Measurements from ENCODE around the gene IFNGR2. TPM values are rescaled to one million over a fixed set of nuclear protein-coding genes. Genes with fewer than 3 reads are reported as not detected.
A peak's percentile ranks its signal among the peaks of the same experiment; 100 is the strongest.
"Not testable (repeated sequence)": the region's sequence is repeated elsewhere in the genome, so short reads cannot be mapped to it uniquely, and the experiment has no call there.

IFNGR2 gene
- total RNA-seq, 1 donor from 2014 or later, result 34.6 TPM

GRCh38 chr21:33401630-33401992, 1.6 kb upstream of the IFNGR2 start:
- Histone ChIP-seq H3K9me3 (replicated peaks) (no peaks in the 10 kb centered on the region), H3K27ac (replicated peaks) (peak overlapping the region; percentile 95), H3K4me1 (peaks cover 43% of the 10 kb centered on the region), H3K36me3 (no peaks in the 10 kb centered on the region), H3K27me3 (ENCODE audit: low read depth) (no peaks in the 10 kb centered on the region), H3K4me3 (peak overlapping the region; percentile 96)
- intact Hi-C loops (cut with micrococcal nuclease), result no loop called here
- DNase-seq, result no peak
- no peak for TF ChIP-seq CTCF (IDR thresholded peaks at IDR 0.05; ENCODE audit: borderline replicate concordance)

- Histone ChIP-seq H3K4me1 (peaks cover 43% of the 10 kb centered on the region), H3K27me3 (ENCODE audit: low read depth) (no peaks in the 10 kb centered on the region), H3K9me3 (replicated peaks) (no peaks in the 10 kb centered on the region), H3K27ac (replicated peaks) (peak overlapping the region; percentile 95), H3K4me3 (peak overlapping the region; percentile 96), H3K36me3 (no peaks in the 10 kb centered on the region)
- TF ChIP-seq CTCF (IDR thresholded peaks at IDR 0.05; ENCODE audit: borderline replicate concordance), result no peak
- intact Hi-C loops (cut with micrococcal nuclease), result no loop called here
- peak; percentile 65 for DNase-seq
Measured at GRCh38 chr21:33402001-33402979, 923 bp upstream of the IFNGR2 start.

GRCh38 chr21:33403786-33404585, 773 bp downstream of the IFNGR2 start:
- no peaks in the 10 kb centered on the region for H3K36me3 ChIP-seq
- H3K9me3 ChIP-seq (replicated peaks), result no peaks in the 10 kb centered on the region
- intact Hi-C loops (cut with micrococcal nuclease), result no loop called here
- peaks cover 47% of the 10 kb centered on the region for H3K4me1 ChIP-seq
- peak overlapping the region; percentile 95 for H3K27ac ChIP-seq (replicated peaks)
- peak; percentile 64 for DNase-seq
- no peaks in the 10 kb centered on the region for H3K27me3 ChIP-seq (ENCODE audit: low read depth)
- peak; percentile 23 for TF ChIP-seq CTCF (IDR thresholded peaks at IDR 0.05; ENCODE audit: borderline replicate concordance)
- H3K4me3 ChIP-seq, result peak overlapping the region; percentile 96

- no peak for TF ChIP-seq CTCF (IDR thresholded peaks at IDR 0.05; ENCODE audit: borderline replicate concordance)
- Histone ChIP-seq H3K9me3 (replicated peaks) (no peaks in the 10 kb centered on the region), H3K27me3 (ENCODE audit: low read depth) (no peaks in the 10 kb centered on the region), H3K27ac (replicated peaks) (peak overlapping the region; percentile 12), H3K4me3 (no peak overlapping the region), H3K36me3 (no peaks in the 10 kb centered on the region), H3K4me1 (peaks cover 57% of the 10 kb centered on the region)
- no peak for DNase-seq
- intact Hi-C loops (cut with micrococcal nuclease), result no loop called here
Measured at GRCh38 chr21:33406493-33406892, 3.3 kb downstream of the IFNGR2 start.

GRCh38 chr21:33411949-33412430, 8.8 kb downstream of the IFNGR2 start:
- no peak overlapping the region for H3K4me3 ChIP-seq
- no peaks in the 10 kb centered on the region for H3K9me3 ChIP-seq (replicated peaks)
- no peak for TF ChIP-seq CTCF (IDR thresholded peaks at IDR 0.05; ENCODE audit: borderline replicate concordance)
- intact Hi-C loops (cut with micrococcal nuclease), result no loop called here
- H3K27ac ChIP-seq (replicated peaks), result no peak overlapping the region
- no peak for DNase-seq
- peaks cover 26% of the 10 kb centered on the region for H3K36me3 ChIP-seq
- H3K27me3 ChIP-seq (ENCODE audit: low read depth), result no peaks in the 10 kb centered on the region
- H3K4me1 ChIP-seq, result peaks cover 32% of the 10 kb centered on the region

- DNase-seq; H3K27me3 ChIP-seq (ENCODE audit: low read depth); H3K4me3 ChIP-seq; H3K9me3 ChIP-seq (replicated peaks); intact Hi-C loops (cut with micrococcal nuclease); H3K27ac ChIP-seq (replicated peaks): not testable (repeated sequence)
- Histone ChIP-seq H3K4me1 (peaks cover 28% of the 10 kb centered on the region), H3K36me3 (peaks cover 29% of the 10 kb centered on the region)
Measured at GRCh38 chr21:33412439-33412831, 9.2 kb downstream of the IFNGR2 start.

All from left ventricle myocardium inferior (tissue), 1 donor.